Kidney glomerular epithelial cell (primary cell): ENCODE data around the gene IL31.
"Not testable (repeated sequence)": the region's sequence is repeated elsewhere in the genome, so short reads cannot be mapped to it uniquely, and the experiment has no call there.

Source experiments
- DNase-seq: peaks from one replicate; lab custom pipeline; 2025; lab: John Stamatoyannopoulos, UW

The IL31 gene

GRCh38 chr12:122192441-122192840 lies 18.4 kb upstream of the IL31 start:
- DNase-seq: no peak

GRCh38 chr12:122190842-122191668 lies 17.0 kb upstream of the IL31 start:
- DNase-seq: peak; percentile 9

GRCh38 chr12:122189626-122190475 lies 15.8 kb upstream of the IL31 start:
- DNase-seq: no peak

- DNase-seq: no peak
These were observed 13.4 kb upstream of the IL31 start for GRCh38 chr12:122187466-122187865.

GRCh38 chr12:122185494-122186082 lies 11.6 kb upstream of the IL31 start:
- DNase-seq: no peak

- DNase-seq: no peak
These were observed 11.1 kb upstream of the IL31 start for GRCh38 chr12:122185079-122185478.

GRCh38 chr12:122184517-122184916 lies 10.5 kb upstream of the IL31 start:
- DNase-seq: no peak

GRCh38 chr12:122183588-122183940 lies 9.5 kb upstream of the IL31 start:
- no peak for DNase-seq

GRCh38 chr12:122182887-122183587 lies 9.0 kb upstream of the IL31 start, which contains the start of gene LRRC43:
LRRC43 (plus strand) TSS chr12:122183123; CDS start chr12:122183145, 22 bp downstream.
- no peak for DNase-seq

- not testable (repeated sequence) for DNase-seq
These were observed 2.5 kb upstream of the IL31 start for GRCh38 chr12:122176473-122176872.

- DNase-seq: no peak
These were observed 1.6 kb downstream of the IL31 start for GRCh38 chr12:122172262-122172939.

- no peak for DNase-seq
These were observed 2.6 kb downstream of the IL31 start for GRCh38 chr12:122171399-122171798.

- DNase-seq: no peak
These were observed 5.5 kb downstream of the IL31 start for GRCh38 chr12:122168492-122168891.

GRCh38 chr12:122167356-122167925 lies 6.6 kb downstream of the IL31 start:
- DNase-seq: no peak

- no peak for DNase-seq
These were observed 7.3 kb downstream of the IL31 start for GRCh38 chr12:122166422-122167349.

- no peak for DNase-seq
These were observed 11.0 kb downstream of the IL31 start for GRCh38 chr12:122162976-122163375.

GRCh38 chr12:122161682-122162081 lies 12.3 kb downstream of the IL31 start:
- no peak for DNase-seq

GRCh38 chr12:122160761-122161160 lies 13.3 kb downstream of the IL31 start:
- no peak for DNase-seq

GRCh38 chr12:122159882-122160281 lies 14.1 kb downstream of the IL31 start:
- DNase-seq: no peak

GRCh38 chr12:122158700-122159285 lies 15.2 kb downstream of the IL31 start:
- DNase-seq: no peak
